Measurements from ENCODE around the gene ABHD8. TPM values are rescaled to one million over a fixed set of nuclear protein-coding genes. Genes with fewer than 3 reads are reported as not detected.

The ABHD8 gene
- total and polyA plus RNA-seq, 2 donors from 2014 or later = 9.6 to 20.0 TPM

- Histone ChIP-seq H3K4me1 (ENCODE audit: control insufficient read depth in 2 of 3, insufficient read depth in 2 of 3, low read depth in 1 of 3, low read length in 3 of 3) (peaks cover 0 to 17% (median 0%) of the 10 kb centered on the region in 3 donors), H3K27ac (ENCODE audit: low read depth in 2 of 2, low read length in 2 of 2) (no peak overlapping the region), H3K36me3 (ENCODE audit: control insufficient read depth in 2 of 3, insufficient read depth in 3 of 3, low read length in 3 of 3) (no peaks in the 10 kb centered on the region), H3K9me3 (ENCODE audit: control insufficient read depth in 2 of 3, insufficient read depth in 1 of 3, low read length in 3 of 3) (no peaks in the 10 kb centered on the region), H3K9ac (ENCODE audit: low read length in 3 of 3) (no peak overlapping the region), H3K4me3 (ENCODE audit: low read length in 3 of 3) (no peak overlapping the region), H3K27me3 (ENCODE audit: control insufficient read depth, insufficient read depth, low read length) (no peaks in the 10 kb centered on the region)
- no peak for FAIRE-seq
- intact Hi-C loops (cut with DNase I) = loop anchor here (10.0 kb wide), 1 partner anchor 132 kb away; the partner anchor contains the start of gene NXNL1
- peak in 2 of 5 donors; percentile 59 to 88 for DNase-seq
- TF ChIP-seq CTCF (IDR thresholded peaks at IDR 0.05; ENCODE audit: borderline replicate concordance, extremely low read depth, insufficient read depth) = no peak
These were observed 29.7 kb upstream of the ABHD8 start for GRCh38 chr19:17332677-17333581.

- Histone ChIP-seq H3K4me1 (ENCODE audit: control insufficient read depth in 2 of 3, insufficient read depth in 2 of 3, low read depth in 1 of 3, low read length in 3 of 3) (peaks cover 0 to 13% (median 0%) of the 10 kb centered on the region in 3 donors), H3K27me3 (ENCODE audit: control insufficient read depth, insufficient read depth, low read length) (no peaks in the 10 kb centered on the region)
- no peak for FAIRE-seq
These were observed 29.1 kb upstream of the ABHD8 start for GRCh38 chr19:17332360-17332676.

GRCh38 chr19:17331045-17331558 is 27.9 kb upstream of the ABHD8 start:
- no peak for FAIRE-seq
- no peaks in the 10 kb centered on the region for H3K27me3 ChIP-seq (ENCODE audit: control insufficient read depth, insufficient read depth, low read length)
- no peak overlapping the region for H3K9ac ChIP-seq (ENCODE audit: low read length in 3 of 3)
- H3K9me3 ChIP-seq (ENCODE audit: control insufficient read depth in 2 of 3, insufficient read depth in 1 of 3, low read length in 3 of 3) = no peaks in the 10 kb centered on the region
- H3K27ac ChIP-seq (ENCODE audit: low read depth in 2 of 2, low read length in 2 of 2) = no peak overlapping the region
- TF ChIP-seq CTCF (IDR thresholded peaks at IDR 0.05; ENCODE audit: borderline replicate concordance, extremely low read depth, insufficient read depth) = no peak
- H3K4me3 ChIP-seq (ENCODE audit: low read length in 3 of 3) = no peak overlapping the region
- intact Hi-C loops (cut with DNase I) = loop anchor here (10.0 kb wide), 1 partner anchor 134 kb away; the partner anchor contains the start of gene NXNL1
- DNase-seq = no peak
- H3K4me1 ChIP-seq (ENCODE audit: control insufficient read depth in 2 of 3, insufficient read depth in 2 of 3, low read depth in 1 of 3, low read length in 3 of 3) = peaks cover 0 to 13% (median 0%) of the 10 kb centered on the region in 3 donors
- H3K36me3 ChIP-seq (ENCODE audit: control insufficient read depth in 2 of 3, insufficient read depth in 3 of 3, low read length in 3 of 3) = no peaks in the 10 kb centered on the region

More at GRCh38 chr19:17332360-17332676, 29.1 kb upstream of the ABHD8 start:
- no peak for DNase-seq
- Histone ChIP-seq H3K27ac (ENCODE audit: low read depth in 2 of 2, low read length in 2 of 2) (no peak overlapping the region), H3K36me3 (ENCODE audit: control insufficient read depth in 2 of 3, insufficient read depth in 3 of 3, low read length in 3 of 3) (no peaks in the 10 kb centered on the region), H3K9ac (ENCODE audit: low read length in 3 of 3) (no peak overlapping the region), H3K4me3 (ENCODE audit: low read length in 3 of 3) (no peak overlapping the region), H3K9me3 (ENCODE audit: control insufficient read depth in 2 of 3, insufficient read depth in 1 of 3, low read length in 3 of 3) (no peaks in the 10 kb centered on the region)
- intact Hi-C loops (cut with DNase I) = loop anchor here (10.0 kb wide), 1 partner anchor 132 kb away; the partner anchor contains the start of gene NXNL1
- no peak for TF ChIP-seq CTCF (IDR thresholded peaks at IDR 0.05; ENCODE audit: borderline replicate concordance, extremely low read depth, insufficient read depth)

Measured in kidney (tissue), 14 donors.